ENCODE data around the gene TPD52L3. TPM values are rescaled to one million over a fixed set of nuclear protein-coding genes. Genes with fewer than 3 reads are reported as not detected.

The TPD52L3 gene
- total and polyA plus RNA-seq, 2 of the 4 experiments (the other 2 are of a cell fraction): not detected

DNA sequence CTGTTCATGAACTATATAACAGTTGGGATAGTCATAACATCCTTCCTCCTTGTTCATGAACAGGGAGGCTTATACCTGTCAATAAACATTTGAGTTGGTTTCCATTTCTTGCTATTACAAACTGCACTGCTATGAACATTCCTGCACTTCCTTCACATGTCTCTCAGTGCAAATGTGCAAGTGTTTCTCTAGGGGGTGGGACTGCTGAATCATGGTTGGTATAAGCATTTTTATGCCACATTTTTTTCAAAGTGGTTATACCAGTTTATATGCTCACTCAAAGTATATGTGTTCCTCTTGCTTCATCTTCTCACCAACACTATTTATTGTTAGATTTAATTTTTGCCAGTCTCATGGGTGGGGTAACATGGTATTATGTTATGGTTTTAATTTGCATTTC lies 25.8 kb upstream of the TPD52L3 start:
- Histone ChIP-seq H3K27ac (ENCODE audit: insufficient read depth, low read length) (no peak overlapping the region), H3K4me1 (ENCODE audit: control insufficient read depth, insufficient read depth, low read length) (no peaks in the 10 kb centered on the region), H3K4me3 (ENCODE audit: insufficient read depth, low read depth, low read length) (no peak overlapping the region), H3K23ac (ENCODE audit: low read depth, low read length) (no peak overlapping the region), H2BK5ac (ENCODE audit: low read depth, low read length, poor library complexity, severe bottlenecking) (no peak overlapping the region), H3K4me2 (ENCODE audit: low read depth, low read length) (no peak overlapping the region), H3K9ac (ENCODE audit: low read depth, low read length) (no peak overlapping the region), H2AFZ (replicated peaks; ENCODE audit: low read length, poor library complexity) (no peak overlapping the region), H2AK9ac (replicated peaks; ENCODE audit: low read depth, low read length, poor library complexity) (no peak overlapping the region), H4K5ac (ENCODE audit: low read depth, low read length) (no peak overlapping the region), H3K36me3 (ENCODE audit: control insufficient read depth, insufficient read depth, low read length) (no peaks in the 10 kb centered on the region), H3K9me3 (ENCODE audit: control insufficient read depth, insufficient read depth, low read length) (no peaks in the 10 kb centered on the region), H4K91ac (ENCODE audit: insufficient read depth, low read depth, low read length) (no peak overlapping the region), H2BK20ac (ENCODE audit: low read depth, low read length) (no peak overlapping the region), H3K9me1 (ENCODE audit: insufficient read depth, low read length) (no peaks in the 10 kb centered on the region), H3K56ac (ENCODE audit: extremely low read depth, insufficient read depth, low read length) (no peak overlapping the region), H2AK5ac (ENCODE audit: low read depth, low read length) (no peak overlapping the region), H2BK120ac (ENCODE audit: low read depth, low read length) (no peak overlapping the region), H3K14ac (replicated peaks; ENCODE audit: low read depth, low read length) (no peak overlapping the region), H3K18ac (ENCODE audit: low read depth, low read length) (no peak overlapping the region), H3K4ac (ENCODE audit: low read depth, low read length) (no peak overlapping the region), H4K20me1 (ENCODE audit: insufficient read depth, low read length) (no peaks in the 10 kb centered on the region), H3K79me1 (ENCODE audit: low read depth in 1 of 2, low read length in 2 of 2) (no peaks in the 10 kb centered on the region), H4K8ac (ENCODE audit: low read depth in 2 of 2, low read length in 2 of 2) (no peak overlapping the region), H3K27me3 (ENCODE audit: control insufficient read depth, insufficient read depth, low read length) (peaks cover 2% of the 10 kb centered on the region; the same call in 1 of the 2 replicates), H2BK15ac (ENCODE audit: low read depth, low read length) (no peak overlapping the region)
- ATAC-seq (ENCODE audit: low read depth) (peak; percentile 17; the same call in 1 of the 2 replicates), DNase-seq (peak; percentile 4)
- dilution Hi-C loops (cut with HindIII; ENCODE audit: low sequenced_read_pairs, unreplicated experiment): no loop called here
- intact Hi-C loops (cut with micrococcal nuclease): loop anchor here (10.0 kb wide), 1 partner anchor 508 kb away; no protein-coding TSS in a partner anchor
- POLR2A ChIA-PET (ENCODE audit: unreplicated experiment): no interaction called here
- CTCF ChIA-PET: no interaction called here
- BruUV-seq (replicated peaks): no TSS peak
- TF ChIP-seq NFE2L2 (IDR thresholded peaks at IDR 0.05; ENCODE audit: low read depth, low read length): no peak
- TF ChIP-seq RFX5 (IDR thresholded peaks at IDR 0.05; ENCODE audit: low read depth, low read length): no peak
- TF ChIP-seq RAD21 (IDR thresholded peaks at IDR 0.05; ENCODE audit: low read length): no peak
- no peak for TF ChIP-seq ELK1 (IDR thresholded peaks at IDR 0.05; ENCODE audit: borderline replicate concordance, low read depth, low read length)
- TF ChIP-seq MXI1 (IDR thresholded peaks at IDR 0.05; ENCODE audit: borderline replicate concordance, low read depth, low read length): no peak
- no peak for TF ChIP-seq MAFK (IDR thresholded peaks at IDR 0.05; ENCODE audit: low read depth, low read length)
- TF ChIP-seq, protein P1, sequence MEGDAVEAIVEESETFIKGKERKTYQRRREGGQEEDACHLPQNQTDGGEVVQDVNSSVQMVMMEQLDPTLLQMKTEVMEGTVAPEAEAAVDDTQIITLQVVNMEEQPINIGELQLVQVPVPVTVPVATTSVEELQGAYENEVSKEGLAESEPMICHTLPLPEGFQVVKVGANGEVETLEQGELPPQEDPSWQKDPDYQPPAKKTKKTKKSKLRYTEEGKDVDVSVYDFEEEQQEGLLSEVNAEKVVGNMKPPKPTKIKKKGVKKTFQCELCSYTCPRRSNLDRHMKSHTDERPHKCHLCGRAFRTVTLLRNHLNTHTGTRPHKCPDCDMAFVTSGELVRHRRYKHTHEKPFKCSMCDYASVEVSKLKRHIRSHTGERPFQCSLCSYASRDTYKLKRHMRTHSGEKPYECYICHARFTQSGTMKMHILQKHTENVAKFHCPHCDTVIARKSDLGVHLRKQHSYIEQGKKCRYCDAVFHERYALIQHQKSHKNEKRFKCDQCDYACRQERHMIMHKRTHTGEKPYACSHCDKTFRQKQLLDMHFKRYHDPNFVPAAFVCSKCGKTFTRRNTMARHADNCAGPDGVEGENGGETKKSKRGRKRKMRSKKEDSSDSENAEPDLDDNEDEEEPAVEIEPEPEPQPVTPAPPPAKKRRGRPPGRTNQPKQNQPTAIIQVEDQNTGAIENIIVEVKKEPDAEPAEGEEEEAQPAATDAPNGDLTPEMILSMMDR (conservative IDR thresholded peaks at IDR 0.05; ENCODE audit: low read depth, low read length): no peak
- TF ChIP-seq USF2 (IDR thresholded peaks at IDR 0.05; ENCODE audit: low read depth, low read length): no peak
- no peak for TF ChIP-seq FOS (IDR thresholded peaks at IDR 0.05; ENCODE audit: low read depth, low read length)
- no peak for TF ChIP-seq SMC3 (IDR thresholded peaks at IDR 0.05; ENCODE audit: low read depth, low read length)
- in situ Hi-C loops (cut with MboI; ENCODE audit: low sequenced_read_pairs): loop anchor here (10.0 kb wide), 1 partner anchor 418 kb away; no protein-coding TSS in a partner anchor

Data from IMR-90 (cell line).